MCF 10A (cell line): Measurements from ENCODE around the gene CNN3. TPM values are rescaled to one million over a fixed set of nuclear protein-coding genes. Genes with fewer than 3 reads are reported as not detected.

ENCODE experiments used
- Bru-seq: library from RNA; stranded (reverse); fragments of 400-500 nt; gene quantifications from one replicate; lab custom pipeline; 2021; lab: Mats Ljungman, UMichigan
- BruChase-seq, 2 experiments: library from RNA; stranded (reverse); fragments of 400-500 nt; gene quantifications; one replicate each; lab custom pipeline; 2021; lab: Mats Ljungman, UMichigan
- BruUV-seq: library from RNA; stranded (reverse); fragments of 400-500 nt; replicated peaks from 2 replicates; lab custom pipeline; 2021; lab: Mats Ljungman, UMichigan
- CTCF ChIA-PET: fragments of 300-600 bp; sonication (Branson Sonifier 250); formaldehyde crosslinking; extraction: SDS; loops from one replicate; lab custom pipeline; 2021; ENCODE audit warnings: antibody characterized with exemption, inconsistent platforms; lab: Yijun Ruan, JAX
- POLR2A ChIA-PET: fragments of 300-600, 350-650 bp; sonication (Branson Sonifier 250); formaldehyde crosslinking; extraction: SDS; loops from one replicate; lab custom pipeline; 2020; ENCODE audit warnings: antibody characterized with exemption, inconsistent platforms; lab: Yijun Ruan, JAX
- DNase-seq: peaks from one replicate; pipeline ENCODE4 v3.0.0-alpha.2; 2018; ENCODE audit not compliant: unreplicated experiment
- H3K27ac Mint-ChIP-seq: one replicate; pipeline ENCODE4 v1.8.0; 2022; ENCODE audit warnings: mild to moderate bottlenecking, low read depth, mixed read lengths; ENCODE audit not compliant: unreplicated experiment
- H3K27me3 Mint-ChIP-seq: one replicate; pipeline ENCODE4 v1.8.0; 2022; ENCODE audit warnings: mixed read lengths; ENCODE audit not compliant: insufficient read depth, unreplicated experiment
- H3K36me3 Mint-ChIP-seq: one replicate; pipeline ENCODE4 v1.8.0; 2022; ENCODE audit warnings: mild to moderate bottlenecking, moderate library complexity, mixed read lengths; ENCODE audit not compliant: insufficient read depth, unreplicated experiment
- H3K4me1 Mint-ChIP-seq: one replicate; pipeline ENCODE4 v1.8.0; 2022; ENCODE audit warnings: mixed read lengths; ENCODE audit not compliant: insufficient read depth, unreplicated experiment
- H3K4me3 Mint-ChIP-seq: one replicate; pipeline ENCODE4 v1.8.0; 2022; ENCODE audit warnings: mild to moderate bottlenecking, moderate library complexity, mixed read lengths; ENCODE audit not compliant: unreplicated experiment
- H3K9me3 Mint-ChIP-seq: one replicate; pipeline ENCODE4 v1.8.0; 2022; ENCODE audit warnings: mixed read lengths; ENCODE audit not compliant: unreplicated experiment
- intact Hi-C: fragments of 100-400 bp; cut with micrococcal nuclease; formaldehyde crosslinking; loops from 2 replicates; pipeline ENCODE4 v1.14.1; 2022
- long read RNA-seq: library from polyadenylated mRNA; stranded (forward); transcript quantifications from one replicate; pipeline ENCODE4 v2.0.0, GENCODE V29; 2022
- total RNA-seq: library from RNA; stranded (reverse); gene quantifications from 2 replicates; pipeline ENCODE4 v1.2.3, GENCODE V29; 2022
- TF ChIP-seq, protein P1 (sequence below): fragments of 200-600 bp; IDR thresholded peaks from one replicate; pipeline ENCODE4 v1.8.0; 2022; ENCODE audit warnings: antibody characterized with exemption, mild to moderate bottlenecking; ENCODE audit not compliant: unreplicated experiment

CNN3 gene
- 44.5 and 48.2 TPM in 2 replicates for total RNA-seq
- Bru-seq, nascent RNA: percentile 64 among the genes with signal in this experiment
- percentile 74 among the genes with signal in this experiment for BruChase-seq, experiment 1, labeled RNA remaining after a 6-hour chase
- BruChase-seq, experiment 2, labeled RNA remaining after a 2-hour chase: percentile 63 among the genes with signal in this experiment
- long read RNA-seq, transcript CNN3-201 (7 exons, 2,165 nt): major isoform, 134 of 151 reads
- long read RNA-seq, partial matches to known transcripts: 3 of 151 reads
- long read RNA-seq, other reads (novel, unspliced or antisense): 12 of 151 reads

DNA sequence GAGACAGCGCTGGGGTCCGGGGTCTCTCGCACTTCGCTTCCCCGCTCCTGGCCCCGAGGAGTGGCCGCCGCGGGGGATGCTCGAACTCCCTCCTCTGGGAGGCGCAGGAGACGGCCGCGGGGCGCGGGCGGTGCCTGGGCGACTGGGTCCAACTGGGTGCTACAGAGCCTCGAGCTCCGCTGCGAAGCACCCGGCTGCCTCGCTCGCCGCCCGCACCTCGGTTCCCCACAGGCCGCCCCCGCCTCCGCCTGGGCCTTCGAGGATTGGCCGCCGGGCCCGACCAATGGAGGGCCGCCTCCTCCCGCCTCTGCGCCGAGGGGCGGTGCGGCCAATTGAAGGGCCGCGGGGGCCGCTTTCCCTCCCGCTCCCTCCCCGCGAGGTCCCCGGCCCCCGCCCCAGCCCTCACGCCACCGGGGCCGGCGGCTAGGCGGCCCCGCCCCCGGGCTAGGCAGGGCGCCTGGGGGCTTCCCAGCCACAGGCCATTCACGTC, at the start of gene CNN3:
Gene CNN3 (minus strand): TSS at position 196 of the 490 bp plus-strand sequence. CDS start 216 bp downstream, outside the sequence.
- CTCF ChIA-PET: interaction anchor here (0.5 to 1.1 kb wide), 2 partner anchors 63 to 72 kb away, joined by 3 read pairs; no protein-coding TSS in a partner anchor
- no peaks in the 10 kb centered on the region for H3K36me3 Mint-ChIP-seq
- peak within 1 kb of the TSS; percentile 69 for H3K27ac Mint-ChIP-seq
- H3K9me3 Mint-ChIP-seq: no peaks in the 10 kb centered on the region
- no peaks in the 10 kb centered on the region for H3K27me3 Mint-ChIP-seq
- intact Hi-C loops: loop anchor here (1.0 to 10.0 kb wide), 4 partner anchors 48 to 114 kb away; no protein-coding TSS in a partner anchor
- POLR2A ChIA-PET: interaction anchor here (1.0 to 1.5 kb wide), 3 partner anchors 29 to 72 kb away, joined by 3 to 9 read pairs (median 5); no protein-coding TSS in a partner anchor
- peak; percentile 85 for DNase-seq
- TF ChIP-seq, protein P1, sequence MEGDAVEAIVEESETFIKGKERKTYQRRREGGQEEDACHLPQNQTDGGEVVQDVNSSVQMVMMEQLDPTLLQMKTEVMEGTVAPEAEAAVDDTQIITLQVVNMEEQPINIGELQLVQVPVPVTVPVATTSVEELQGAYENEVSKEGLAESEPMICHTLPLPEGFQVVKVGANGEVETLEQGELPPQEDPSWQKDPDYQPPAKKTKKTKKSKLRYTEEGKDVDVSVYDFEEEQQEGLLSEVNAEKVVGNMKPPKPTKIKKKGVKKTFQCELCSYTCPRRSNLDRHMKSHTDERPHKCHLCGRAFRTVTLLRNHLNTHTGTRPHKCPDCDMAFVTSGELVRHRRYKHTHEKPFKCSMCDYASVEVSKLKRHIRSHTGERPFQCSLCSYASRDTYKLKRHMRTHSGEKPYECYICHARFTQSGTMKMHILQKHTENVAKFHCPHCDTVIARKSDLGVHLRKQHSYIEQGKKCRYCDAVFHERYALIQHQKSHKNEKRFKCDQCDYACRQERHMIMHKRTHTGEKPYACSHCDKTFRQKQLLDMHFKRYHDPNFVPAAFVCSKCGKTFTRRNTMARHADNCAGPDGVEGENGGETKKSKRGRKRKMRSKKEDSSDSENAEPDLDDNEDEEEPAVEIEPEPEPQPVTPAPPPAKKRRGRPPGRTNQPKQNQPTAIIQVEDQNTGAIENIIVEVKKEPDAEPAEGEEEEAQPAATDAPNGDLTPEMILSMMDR: no peak
- no TSS peak for BruUV-seq
- H3K4me3 Mint-ChIP-seq: peak within 1 kb of the TSS; percentile 97
- H3K4me1 Mint-ChIP-seq: peaks cover 22% of the 10 kb centered on the region

DNA sequence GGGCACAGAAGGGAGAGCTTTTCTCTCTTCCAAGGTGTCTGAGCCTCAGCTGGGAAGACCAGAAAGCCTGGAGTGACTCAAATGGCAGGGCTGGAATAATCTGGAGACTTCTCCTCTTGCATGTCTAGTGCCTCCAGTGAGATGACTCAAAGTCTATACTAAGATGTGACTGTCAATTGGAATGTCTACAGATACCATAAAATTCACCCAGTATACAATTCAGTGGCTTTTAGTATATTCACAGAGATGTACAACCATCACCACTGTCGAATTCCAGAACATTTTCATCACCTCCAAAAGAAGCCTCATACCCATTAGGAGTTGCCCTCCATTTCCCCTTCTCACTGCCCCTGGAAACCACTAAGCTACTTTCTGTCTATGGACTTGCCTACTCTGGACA, 47.9 kb upstream of the CNN3 start:
- peak; percentile 29 for DNase-seq
- no TSS peak for BruUV-seq
- TF ChIP-seq, protein P1: no peak
- H3K4me1 Mint-ChIP-seq: peaks cover 15% of the 10 kb centered on the region
- H3K4me3 Mint-ChIP-seq: no peak overlapping the region
- intact Hi-C loops: loop anchor here (10.0 kb wide), 1 partner anchor 50 kb away; the partner anchor contains the start of gene CNN3
- H3K9me3 Mint-ChIP-seq: no peaks in the 10 kb centered on the region
- no peaks in the 10 kb centered on the region for H3K27me3 Mint-ChIP-seq
- no peak overlapping the region for H3K27ac Mint-ChIP-seq
- CTCF ChIA-PET: interaction anchor here (1.0 kb wide), 1 partner anchor 121 kb away, joined by 3 read pairs; no protein-coding TSS in a partner anchor
- POLR2A ChIA-PET: no interaction called here
- no peaks in the 10 kb centered on the region for H3K36me3 Mint-ChIP-seq

DNA sequence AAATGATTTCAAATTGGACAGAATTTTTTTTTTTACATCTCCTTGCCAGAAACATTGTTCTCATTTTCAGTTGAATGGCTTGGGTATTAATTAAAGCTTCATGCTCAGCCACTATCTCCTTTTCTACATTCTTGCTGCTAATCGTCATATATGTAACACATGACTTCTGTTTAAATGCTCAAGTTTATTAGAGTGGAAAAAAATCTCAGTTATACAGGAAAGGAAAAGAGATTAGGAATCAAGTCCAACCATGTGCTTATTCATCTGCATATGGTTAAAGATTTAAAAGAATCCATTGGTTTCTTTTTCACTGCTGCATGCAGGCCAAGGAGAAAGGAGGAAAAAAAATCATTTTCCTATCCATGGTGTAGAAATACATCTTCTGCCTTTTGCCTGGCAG, 47.3 kb upstream of the CNN3 start:
- H3K36me3 Mint-ChIP-seq: no peaks in the 10 kb centered on the region
- BruUV-seq: no TSS peak
- TF ChIP-seq, protein P1: no peak
- H3K4me3 Mint-ChIP-seq: no peak overlapping the region
- H3K4me1 Mint-ChIP-seq: peaks cover 15% of the 10 kb centered on the region
- POLR2A ChIA-PET: no interaction called here
- CTCF ChIA-PET: interaction anchor here (1.0 to 1.3 kb wide), 2 partner anchors 12 to 120 kb away, joined by 3 read pairs; no protein-coding TSS in a partner anchor
- H3K27ac Mint-ChIP-seq: no peak overlapping the region
- H3K27me3 Mint-ChIP-seq: no peaks in the 10 kb centered on the region
- intact Hi-C loops: loop anchor here (10.0 kb wide), 1 partner anchor 49 kb away; the partner anchor contains the start of gene CNN3
- DNase-seq: no peak
- H3K9me3 Mint-ChIP-seq: no peaks in the 10 kb centered on the region
